ENCODE measurements around the gene ST8SIA1. TPM values are rescaled to one million over a fixed set of nuclear protein-coding genes. Genes with fewer than 3 reads are reported as not detected.

ST8SIA1 gene
- total RNA-seq, 2 donors from 2014 or later: under 0.01 TPM; not detected in 1

GRCh38 chr12:22356231-22356630 lies 21.7 kb upstream of the ST8SIA1 start:
- no peaks in the 10 kb centered on the region for H3K9me3 ChIP-seq
- no peaks in the 10 kb centered on the region for H3K36me3 ChIP-seq (replicated peaks in 1 of 2; ENCODE audit: insufficient read depth in 1 of 2, low read depth in 2 of 2)
- no peak overlapping the region for H3K27ac ChIP-seq
- 83 to 86% methylated on average over 1 of the region's 1 CpG for WGBS, 2 donors
- no peaks in the 10 kb centered on the region for H3K4me1 ChIP-seq
- ATAC-seq (no peak), DNase-seq (no peak)
- H3K27me3 ChIP-seq: no peaks in the 10 kb centered on the region
- intact Hi-C loops (cut with DNase I): no loop called here
- TF ChIP-seq POLR2A (IDR thresholded peaks at IDR 0.05): no peak
- no peak for TF ChIP-seq CTCF (IDR thresholded peaks at IDR 0.05)
- H3K4me3 ChIP-seq: no peak overlapping the region

- Histone ChIP-seq H3K36me3 (replicated peaks in 1 of 2; ENCODE audit: insufficient read depth in 1 of 2, low read depth in 2 of 2) (no peaks in the 10 kb centered on the region), H3K27me3 (no peaks in the 10 kb centered on the region), H3K4me3 (no peak overlapping the region), H3K4me1 (no peaks in the 10 kb centered on the region), H3K9me3 (no peaks in the 10 kb centered on the region), H3K27ac (no peak overlapping the region)
- intact Hi-C loops (cut with DNase I): no loop called here
- DNase-seq: no peak
- WGBS, 2 donors: 82 to 91% methylated on average over 5 of the region's 5 CpGs
- ATAC-seq: no peak
- TF ChIP-seq POLR2A (IDR thresholded peaks at IDR 0.05): no peak
- TF ChIP-seq CTCF (IDR thresholded peaks at IDR 0.05): no peak
These were observed 20.6 kb upstream of the ST8SIA1 start for GRCh38 chr12:22355011-22355580.

- Histone ChIP-seq H3K4me1 (no peaks in the 10 kb centered on the region), H3K27ac (no peak overlapping the region), H3K27me3 (no peaks in the 10 kb centered on the region), H3K36me3 (replicated peaks in 1 of 2; ENCODE audit: insufficient read depth in 1 of 2, low read depth in 2 of 2) (no peaks in the 10 kb centered on the region), H3K4me3 (no peak overlapping the region), H3K9me3 (no peaks in the 10 kb centered on the region)
- TF ChIP-seq POLR2A (IDR thresholded peaks at IDR 0.05) (no peak), CTCF (IDR thresholded peaks at IDR 0.05) (no peak)
- 88 to 90% methylated on average over 1 of the region's 1 CpG for WGBS, 2 donors
- intact Hi-C loops (cut with DNase I): no loop called here
- DNase-seq (no peak), ATAC-seq (no peak)
These were observed 19.3 kb upstream of the ST8SIA1 start for GRCh38 chr12:22353615-22354325.

- intact Hi-C loops (cut with DNase I): no loop called here
These were observed 16.4 kb upstream of the ST8SIA1 start for GRCh38 chr12:22350886-22351285.

More at GRCh38 chr12:22350886-22351285, 16.4 kb upstream of the ST8SIA1 start:
- Histone ChIP-seq H3K4me3 (no peak overlapping the region), H3K4me1 (no peaks in the 10 kb centered on the region), H3K36me3 (replicated peaks in 1 of 2; ENCODE audit: insufficient read depth in 1 of 2, low read depth in 2 of 2) (no peaks in the 10 kb centered on the region), H3K27me3 (no peaks in the 10 kb centered on the region), H3K9me3 (no peaks in the 10 kb centered on the region), H3K27ac (no peak overlapping the region)
- 32 to 39% methylated on average over 4 of the region's 4 CpGs for WGBS, 2 donors
- no peak for DNase-seq
- TF ChIP-seq POLR2A (IDR thresholded peaks at IDR 0.05) (no peak), CTCF (IDR thresholded peaks at IDR 0.05) (no peak)
- no peak for ATAC-seq

Measured in body of pancreas (tissue), 4 donors.